ENCODE results near the gene TNRC6A. TPM values are rescaled to one million over a fixed set of nuclear protein-coding genes. Genes with fewer than 3 reads are reported as not detected.
"Not testable (repeated sequence)": the region's sequence is repeated elsewhere in the genome, so short reads cannot be mapped to it uniquely, and the experiment has no call there.

The TNRC6A gene
- polyA plus RNA-seq, 1 donor: 34.1 TPM

DNA sequence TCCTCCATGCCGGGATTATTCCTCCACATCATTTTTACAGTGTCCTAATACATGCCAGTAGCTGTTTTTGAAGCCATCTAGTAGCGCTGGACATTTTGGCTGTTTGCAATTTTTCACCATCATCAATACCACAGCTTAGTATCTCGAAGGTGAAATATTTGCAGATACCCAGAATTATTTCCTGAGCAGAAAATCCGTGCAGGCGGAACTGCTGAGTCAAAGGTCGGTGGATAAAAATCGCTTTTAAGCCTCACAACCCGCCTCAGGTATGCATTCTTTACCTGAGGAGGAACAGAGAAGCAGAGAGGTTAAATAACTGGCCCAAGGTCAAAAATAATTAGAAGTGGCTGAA lies 584 bp upstream of the TNRC6A start:
- no peak for DNase-seq

GRCh38 chr16:24729951-24730815 lies 732 bp downstream of the TNRC6A start:
- no peak for DNase-seq

DNA sequence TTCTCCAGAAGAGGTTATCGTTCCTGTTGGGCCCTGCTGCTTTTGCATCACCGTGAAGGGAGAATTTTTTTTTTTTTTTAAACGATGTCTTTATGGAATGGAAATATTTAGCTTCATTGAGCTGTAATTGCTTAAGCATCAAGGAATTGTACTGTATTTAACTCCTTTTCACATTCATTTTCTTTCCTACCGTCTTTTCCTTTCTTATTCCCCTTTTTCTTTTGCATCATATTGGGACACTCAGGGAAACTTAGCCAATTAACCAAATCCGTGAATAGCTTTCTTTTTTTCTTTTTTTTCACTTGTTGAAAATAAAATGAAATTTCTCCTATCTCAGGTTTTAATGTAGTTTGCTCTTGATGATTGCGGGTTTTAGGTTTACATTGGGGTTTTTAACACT lies 1.5 kb downstream of the TNRC6A start:
- no peak for DNase-seq

DNA sequence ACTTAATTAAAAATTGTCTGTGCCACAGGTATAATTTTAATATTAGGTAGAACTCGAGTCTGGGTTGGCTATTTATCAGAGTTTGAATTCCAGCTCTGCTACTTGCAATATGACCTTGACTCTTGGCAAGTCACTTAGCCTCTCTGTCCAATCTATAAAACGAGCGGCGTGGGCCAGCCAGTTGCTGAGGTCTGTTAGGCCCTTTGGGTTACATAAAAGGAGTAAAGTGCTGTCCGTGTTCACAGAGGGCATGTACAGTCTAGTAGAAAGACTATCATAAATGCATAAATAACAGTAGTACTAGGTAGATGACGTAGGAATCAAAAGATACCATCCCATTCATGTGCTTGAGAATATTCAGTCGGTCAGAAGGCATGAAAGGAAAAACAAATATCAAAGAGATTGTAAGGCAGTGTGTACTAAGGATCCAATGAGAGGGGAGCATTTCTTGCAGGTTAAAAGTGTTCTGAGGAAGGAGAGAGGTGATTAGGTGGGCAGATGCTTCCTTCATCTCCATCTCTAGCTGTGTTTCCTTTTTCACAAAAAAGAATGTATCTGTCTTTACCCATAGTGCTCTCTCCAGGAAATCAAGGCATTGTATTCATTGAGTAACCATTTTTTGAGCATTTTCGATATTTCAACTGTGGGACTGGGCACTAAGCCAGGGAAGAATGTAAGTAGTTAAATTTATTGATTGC lies 2.4 kb downstream of the TNRC6A start:
- DNase-seq: no peak

- DNase-seq: no peak
Measured at GRCh38 chr16:24734382-24734781, 4.9 kb downstream of the TNRC6A start.

DNA sequence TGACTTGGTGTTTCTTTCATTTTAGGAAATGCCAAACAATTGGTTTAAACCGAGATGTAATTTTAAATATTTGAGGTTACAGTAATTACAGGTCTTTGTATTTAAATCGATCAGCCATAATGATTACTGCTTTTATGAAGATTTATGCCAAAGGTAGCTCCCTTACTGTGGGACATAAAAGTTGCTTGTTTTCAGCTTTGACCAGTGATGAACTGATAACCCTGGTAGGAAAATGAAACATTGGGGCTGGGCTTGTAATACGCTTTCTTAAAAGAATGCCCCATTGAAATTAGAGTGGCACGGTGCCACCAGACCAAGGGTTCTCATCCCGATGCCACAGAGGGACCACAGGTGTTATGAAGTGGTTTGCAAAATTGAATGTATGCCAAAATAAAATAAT lies 7.3 kb downstream of the TNRC6A start:
- no peak for DNase-seq

- DNase-seq: no peak
Measured at GRCh38 chr16:24737391-24737871, 8.0 kb downstream of the TNRC6A start.

DNA sequence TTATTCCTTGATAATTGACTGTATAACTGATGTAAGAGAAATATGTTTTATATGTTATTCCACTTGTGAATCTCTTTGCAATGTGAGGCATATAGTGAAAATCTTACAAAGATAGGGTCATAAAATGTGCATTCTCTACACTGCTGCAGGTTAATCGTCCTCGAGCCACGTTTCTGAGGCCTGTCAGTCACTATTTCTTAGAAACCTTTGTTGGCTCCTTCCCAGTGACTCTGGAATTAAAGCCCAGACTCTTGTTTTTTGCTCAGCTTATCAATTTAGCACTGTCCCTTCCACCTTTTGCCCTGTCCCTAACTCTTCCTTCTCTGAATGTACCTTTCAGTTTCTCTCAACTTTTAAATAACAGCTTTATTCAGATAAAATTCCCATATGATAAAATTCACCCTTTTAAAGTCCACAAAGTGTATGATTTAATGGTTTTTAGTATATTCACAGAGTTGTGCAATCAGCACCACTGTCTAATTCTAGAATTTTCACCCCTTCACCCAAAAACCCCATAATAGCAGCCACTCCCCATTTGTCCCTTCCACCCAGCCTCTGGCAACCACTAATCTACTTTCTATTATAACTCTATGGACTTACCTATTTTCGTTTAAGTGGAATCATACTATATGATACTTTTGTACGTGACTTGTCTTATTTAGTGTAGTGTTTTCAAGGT lies 8.6 kb downstream of the TNRC6A start:
- DNase-seq: no peak

DNA sequence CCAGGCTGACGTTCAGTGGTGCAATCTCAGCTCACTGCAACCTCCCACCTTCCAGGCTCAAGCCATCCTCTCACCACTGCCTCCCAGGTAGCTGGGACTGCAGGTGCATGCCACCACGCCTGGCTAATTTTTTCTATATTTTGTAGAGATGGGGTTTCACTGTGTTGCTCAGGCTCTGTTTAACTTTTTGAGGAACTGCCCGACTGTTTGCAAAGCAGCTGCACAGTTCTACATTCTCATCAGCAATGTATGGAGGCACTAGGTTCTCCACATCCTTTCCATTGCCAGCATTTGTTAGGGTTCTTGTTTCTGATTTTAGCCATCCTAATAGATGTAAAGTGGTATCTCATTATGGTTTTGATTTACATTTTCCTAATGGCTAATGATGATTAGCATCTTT lies 9.4 kb downstream of the TNRC6A start:
- no peak for DNase-seq

DNA sequence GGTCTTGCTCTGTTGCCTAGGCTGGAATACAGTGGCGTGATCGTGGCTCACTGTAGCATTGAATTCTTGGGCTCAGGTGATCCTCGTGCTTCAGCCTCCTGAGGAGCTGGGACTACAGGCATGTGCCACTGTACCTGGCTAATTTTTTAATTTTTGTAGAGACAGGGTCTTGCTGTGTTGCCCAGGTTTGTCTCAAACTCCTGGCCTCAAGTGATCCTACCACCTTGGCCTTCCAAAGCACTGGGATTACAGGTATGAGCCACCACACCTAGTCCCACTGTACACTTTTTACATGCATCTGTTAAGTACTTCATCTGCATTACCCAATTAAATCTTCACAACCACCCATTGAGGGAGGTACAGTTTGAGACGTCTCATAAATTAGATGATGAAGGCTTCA lies 12.4 kb downstream of the TNRC6A start:
- DNase-seq: no peak

DNA sequence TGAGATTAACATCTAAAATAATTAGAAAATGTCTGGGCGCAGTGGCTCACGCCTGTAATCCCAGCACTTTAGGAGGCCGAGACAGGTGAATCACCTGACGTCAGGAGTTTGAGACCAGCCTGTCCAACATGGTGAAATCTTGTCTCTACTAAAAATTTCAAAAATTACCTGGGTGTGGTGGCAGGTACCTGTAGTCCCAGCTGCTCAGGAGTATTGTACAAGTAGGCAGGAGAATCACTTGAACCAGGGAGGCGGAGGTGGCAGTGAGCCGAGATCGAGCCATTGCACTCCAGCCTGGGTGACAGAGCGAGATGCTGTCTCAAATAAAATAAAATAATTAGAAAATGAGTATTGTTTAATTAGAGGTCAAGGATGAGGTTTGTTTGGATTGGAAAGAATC lies 13.2 kb downstream of the TNRC6A start:
- not testable (repeated sequence) for DNase-seq

- DNase-seq: no peak
Measured at GRCh38 chr16:24745391-24745790, 15.9 kb downstream of the TNRC6A start.

DNA sequence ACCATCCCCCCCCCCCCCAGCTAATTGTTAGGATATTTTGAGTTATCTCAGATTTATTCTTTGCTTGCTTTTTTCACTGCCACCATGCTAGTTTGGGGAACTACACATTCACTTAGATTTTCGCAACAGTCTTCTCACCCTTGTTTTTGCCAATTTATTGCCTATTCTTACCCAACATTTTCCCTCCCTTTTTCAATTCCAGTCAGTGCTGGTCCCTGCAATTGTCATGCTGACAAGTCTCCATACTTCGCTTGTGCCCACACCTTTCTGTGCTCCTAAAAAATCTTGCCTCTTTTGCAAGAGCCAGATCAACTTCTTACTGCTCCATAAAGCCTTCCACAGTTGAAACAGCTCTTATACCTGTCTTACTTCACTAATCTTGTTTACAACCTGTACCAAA lies 16.3 kb downstream of the TNRC6A start:
- DNase-seq: no peak

DNA sequence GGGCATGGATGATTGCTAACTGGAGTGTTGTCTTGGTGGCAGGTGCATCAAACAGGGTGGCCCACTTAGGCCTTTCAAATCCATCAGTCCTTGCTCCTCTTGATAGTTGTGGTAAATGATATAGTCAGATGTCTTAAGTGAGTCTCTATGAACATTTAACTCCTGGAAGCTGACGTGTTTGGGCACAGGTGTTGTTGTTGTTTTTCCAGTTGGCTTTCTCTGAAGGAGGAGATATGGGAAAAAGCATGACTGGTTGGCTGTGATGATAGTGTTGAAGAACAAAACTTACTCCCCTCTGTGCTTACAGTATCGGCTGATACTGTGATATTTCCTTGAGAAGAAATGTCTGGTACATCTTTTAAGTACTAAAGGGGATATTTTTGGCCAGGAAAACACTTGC lies 18.0 kb downstream of the TNRC6A start:
- no peak for DNase-seq

DNA sequence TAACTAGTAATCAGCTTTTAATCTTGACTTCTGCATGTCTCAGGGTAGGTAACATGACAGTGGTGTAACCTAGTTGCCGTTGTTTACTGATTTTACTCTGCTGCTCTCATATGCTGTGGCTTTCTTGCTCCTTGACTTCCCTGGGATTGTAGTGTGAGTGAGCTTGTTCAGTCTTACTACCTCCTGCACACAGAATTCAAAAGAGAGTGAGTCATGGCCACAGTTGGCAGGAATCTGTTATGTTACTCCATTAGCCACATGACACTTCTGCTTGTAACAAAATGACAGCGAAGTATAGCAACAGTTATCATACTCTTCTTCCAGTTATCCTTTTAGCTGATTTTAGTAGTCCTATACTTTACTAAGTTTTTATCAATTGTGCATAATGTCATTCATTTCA lies 18.8 kb downstream of the TNRC6A start:
- DNase-seq: no peak

GRCh38 chr16:24749310-24749709 lies 19.9 kb downstream of the TNRC6A start:
- DNase-seq: no peak

GRCh38 chr16:24749872-24750271 lies 20.4 kb downstream of the TNRC6A start:
- DNase-seq: not testable (repeated sequence)

DNA sequence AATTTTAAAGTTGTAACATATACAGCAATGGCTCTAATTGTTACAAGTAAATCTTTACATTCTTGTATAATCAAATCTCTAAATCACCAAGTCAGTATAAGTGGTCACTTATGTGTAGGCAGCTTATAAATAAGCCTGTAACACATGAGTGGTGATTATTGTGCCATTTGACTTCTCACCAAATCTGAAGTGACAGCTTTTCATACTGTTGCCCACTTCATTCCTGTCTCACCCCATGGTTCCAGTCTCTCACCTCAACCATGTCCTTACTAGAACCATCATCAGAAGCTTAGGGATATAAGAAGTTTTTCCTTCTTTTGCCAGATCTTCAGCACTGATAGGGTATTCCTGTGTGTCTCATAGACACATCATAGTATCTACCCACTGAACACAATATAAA lies 23.5 kb downstream of the TNRC6A start:
- DNase-seq: no peak

DNA sequence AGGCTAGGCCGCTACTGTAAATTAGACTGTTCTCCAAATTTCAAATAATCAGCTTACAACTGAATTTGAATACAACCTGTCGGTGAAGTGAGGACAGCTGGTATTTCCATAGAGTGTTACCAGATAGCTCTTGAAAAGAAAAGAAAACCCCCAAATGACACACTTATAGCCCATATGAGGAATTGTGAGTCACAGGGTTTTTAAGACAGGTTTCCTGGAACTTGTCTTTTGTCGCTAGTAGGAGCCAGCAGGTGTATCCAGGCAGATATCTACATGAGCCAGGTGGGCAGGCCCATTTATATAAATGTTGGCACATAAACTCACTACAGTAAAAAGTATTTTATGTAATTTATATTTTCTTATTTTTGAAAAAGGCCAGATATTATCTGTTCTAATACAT lies 24.0 kb downstream of the TNRC6A start:
- DNase-seq: no peak

GRCh38 chr16:24754543-24754942 lies 25.1 kb downstream of the TNRC6A start:
- DNase-seq: no peak

- DNase-seq: no peak
Measured at GRCh38 chr16:24755201-24755874, 25.9 kb downstream of the TNRC6A start.

- DNase-seq: no peak
Measured at GRCh38 chr16:24758373-24758772, 28.9 kb downstream of the TNRC6A start.

DNA sequence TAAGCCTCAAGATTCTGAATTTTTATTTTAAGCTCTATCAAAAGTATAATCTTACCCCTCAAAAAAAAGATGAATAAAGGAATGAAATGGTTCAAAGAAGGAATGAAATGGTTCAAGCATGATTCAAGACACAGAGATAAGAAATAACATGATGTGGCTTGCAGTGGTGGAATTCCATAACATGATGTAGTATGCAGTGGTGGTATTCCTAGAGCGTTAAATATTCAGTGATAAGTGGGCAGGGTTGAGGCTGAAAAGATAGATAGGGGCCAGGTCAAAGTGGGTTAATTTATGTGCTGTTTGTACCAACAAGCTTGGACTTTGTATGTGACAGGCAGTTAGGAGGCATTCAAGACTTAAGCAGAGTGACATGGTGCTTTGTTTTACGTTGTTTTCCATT lies 29.6 kb downstream of the TNRC6A start:
- DNase-seq: no peak
